ENCODE results near the gene TSPAN9. TPM values are rescaled to one million over a fixed set of nuclear protein-coding genes. Genes with fewer than 3 reads are reported as not detected.

The TSPAN9 gene
- total and polyA plus RNA-seq, 2 of the 4 experiments (the other 2 are of a cell fraction): 17.7 to 39.1 TPM

DNA sequence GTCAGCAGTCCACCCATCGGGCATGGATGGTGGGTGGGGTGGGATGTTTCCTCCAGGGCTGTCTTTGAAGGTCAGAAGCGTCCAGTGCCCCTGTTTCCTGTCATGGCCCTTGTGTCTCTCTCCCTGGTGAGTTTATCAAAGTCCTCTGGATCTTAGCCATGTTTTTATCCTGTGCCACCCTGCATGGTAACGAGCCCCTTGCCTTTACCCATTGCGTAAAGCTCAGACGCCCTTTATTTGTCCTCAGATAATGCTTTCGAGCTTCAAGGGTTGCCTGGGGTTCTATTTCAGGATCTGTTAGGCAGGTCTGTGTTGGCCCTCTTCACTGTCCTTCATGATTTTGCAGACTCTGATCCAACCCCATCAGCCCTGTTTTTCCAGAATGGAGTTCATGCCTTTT, 172.9 kb downstream of the TSPAN9 start:
- H3K4me3 ChIP-seq (ENCODE audit: insufficient read depth, low read depth, low read length): no peak overlapping the region
- no peak overlapping the region for H3K56ac ChIP-seq (ENCODE audit: extremely low read depth, insufficient read depth, low read length)
- TF ChIP-seq FOS (IDR thresholded peaks at IDR 0.05; ENCODE audit: low read depth, low read length) (no peak), USF2 (IDR thresholded peaks at IDR 0.05; ENCODE audit: low read depth, low read length) (no peak), RAD21 (IDR thresholded peaks at IDR 0.05; ENCODE audit: low read length) (no peak), CEBPB (IDR thresholded peaks at IDR 0.05; ENCODE audit: low read depth, low read length) (no peak)
- TF ChIP-seq, protein P1, sequence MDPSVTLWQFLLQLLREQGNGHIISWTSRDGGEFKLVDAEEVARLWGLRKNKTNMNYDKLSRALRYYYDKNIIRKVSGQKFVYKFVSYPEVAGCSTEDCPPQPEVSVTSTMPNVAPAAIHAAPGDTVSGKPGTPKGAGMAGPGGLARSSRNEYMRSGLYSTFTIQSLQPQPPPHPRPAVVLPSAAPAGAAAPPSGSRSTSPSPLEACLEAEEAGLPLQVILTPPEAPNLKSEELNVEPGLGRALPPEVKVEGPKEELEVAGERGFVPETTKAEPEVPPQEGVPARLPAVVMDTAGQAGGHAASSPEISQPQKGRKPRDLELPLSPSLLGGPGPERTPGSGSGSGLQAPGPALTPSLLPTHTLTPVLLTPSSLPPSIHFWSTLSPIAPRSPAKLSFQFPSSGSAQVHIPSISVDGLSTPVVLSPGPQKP (IDR thresholded peaks at IDR 0.05; ENCODE audit: borderline replicate concordance, low read depth, low read length): no peak
- no peak overlapping the region for H3K27ac ChIP-seq (ENCODE audit: insufficient read depth, low read length)
- no peak overlapping the region for H4K91ac ChIP-seq (ENCODE audit: insufficient read depth, low read depth, low read length)
- no peak overlapping the region for H3K4ac ChIP-seq (ENCODE audit: low read depth, low read length)
- peaks cover 5% of the 10 kb centered on the region; the same call in 1 of the 2 replicates for H3K4me1 ChIP-seq (ENCODE audit: control insufficient read depth, insufficient read depth, low read length)
- no peak overlapping the region for H4K8ac ChIP-seq (ENCODE audit: low read depth in 2 of 2, low read length in 2 of 2)
- H3K27me3 ChIP-seq (ENCODE audit: control insufficient read depth, insufficient read depth, low read length): no peaks in the 10 kb centered on the region
- H2BK20ac ChIP-seq (ENCODE audit: low read depth, low read length): no peak overlapping the region
- H3K9me1 ChIP-seq (ENCODE audit: insufficient read depth, low read length): no peaks in the 10 kb centered on the region; the same call in 1 of the 2 replicates
- H3K9ac ChIP-seq (ENCODE audit: low read depth, low read length): no peak overlapping the region
- H3K9me3 ChIP-seq (ENCODE audit: control insufficient read depth, insufficient read depth, low read length): no peaks in the 10 kb centered on the region
- DNase-seq (no peak), ATAC-seq (ENCODE audit: low read depth) (no peak)
- ChIA-PET POLR2A (ENCODE audit: unreplicated experiment) (no interaction called here), CTCF (no interaction called here)
- peaks cover 9% of the 10 kb centered on the region for H4K20me1 ChIP-seq (ENCODE audit: insufficient read depth, low read length)
- H3K4me2 ChIP-seq (ENCODE audit: low read depth, low read length): no peak overlapping the region
- in situ Hi-C loops (cut with MboI; ENCODE audit: low sequenced_read_pairs): no loop called here
- H2BK15ac ChIP-seq (ENCODE audit: low read depth, low read length): no peak overlapping the region
- no peak overlapping the region for H2BK5ac ChIP-seq (ENCODE audit: low read depth, low read length, poor library complexity, severe bottlenecking)
- H2AK5ac ChIP-seq (ENCODE audit: low read depth, low read length): no peak overlapping the region
- no peak overlapping the region for H2BK120ac ChIP-seq (ENCODE audit: low read depth, low read length)
- no peak overlapping the region for H2AK9ac ChIP-seq (replicated peaks; ENCODE audit: low read depth, low read length, poor library complexity)
- no peak overlapping the region for H3K14ac ChIP-seq (replicated peaks; ENCODE audit: low read depth, low read length)
- no peak overlapping the region for H2AFZ ChIP-seq (replicated peaks; ENCODE audit: low read length, poor library complexity)
- dilution Hi-C loops (cut with HindIII; ENCODE audit: low sequenced_read_pairs, unreplicated experiment): no loop called here
- no TSS peak for BruUV-seq (replicated peaks)
- WGBS, 2 experiments (ENCODE audit: extremely low coverage in 2 of 2, insufficient read length in 1 of 2): 40% methylated on average over 1 of the region's 6 CpGs; no CpG with 5 or more reads in 1 of the 2 experiments
- H3K36me3 ChIP-seq (ENCODE audit: control insufficient read depth, insufficient read depth, low read length): no peaks in the 10 kb centered on the region
- no peak overlapping the region for H4K5ac ChIP-seq (ENCODE audit: low read depth, low read length)
- intact Hi-C loops (cut with micrococcal nuclease): no loop called here
- H3K23ac ChIP-seq (ENCODE audit: low read depth, low read length): no peak overlapping the region
- no peaks in the 10 kb centered on the region for H3K79me1 ChIP-seq (ENCODE audit: low read depth in 1 of 2, low read length in 2 of 2)
- no peak overlapping the region for H3K18ac ChIP-seq (ENCODE audit: low read depth, low read length)
